GM12891 (cell line): ENCODE measurements around the gene RBP3.

Experiments
- POLR2A ChIP-seq: IDR thresholded peaks from 2 replicates; pipeline ENCODE4 v1.6.1; 2011; ENCODE audit warnings: low read depth, low read length, control low read depth
- POLR2AphosphoS5 ChIP-seq: IDR thresholded peaks from 2 replicates; pipeline ENCODE4 v1.6.1; 2011; ENCODE audit warnings: low read depth, low read length, control low read depth

GRCh38 chr10:47319784-47320183 is 28.4 kb upstream of the RBP3 start:
- TF ChIP-seq POLR2A, result no peak
- TF ChIP-seq POLR2AphosphoS5, result no peak
